HG03139 (cell line): ENCODE data around the gene LRRTM1.

Source experiments
- ATAC-seq: cut with Tn5 transposase; IDR thresholded peaks from one replicate; pipeline ENCODE4 v1.9.1; 2021; ENCODE audit not compliant: unreplicated experiment

LRRTM1 gene

GRCh38 chr2:80252294-80252986 lies 52.1 kb downstream of the LRRTM1 start:
- ATAC-seq = no peak
